ENCODE measurements around the gene ARHGEF2. TPM values are rescaled to one million over a fixed set of nuclear protein-coding genes. Genes with fewer than 3 reads are reported as not detected.

ARHGEF2 gene
- polyA plus RNA-seq, 1 of the 3 experiments (the other 2 are of a cell fraction), result 50.8 TPM

DNA sequence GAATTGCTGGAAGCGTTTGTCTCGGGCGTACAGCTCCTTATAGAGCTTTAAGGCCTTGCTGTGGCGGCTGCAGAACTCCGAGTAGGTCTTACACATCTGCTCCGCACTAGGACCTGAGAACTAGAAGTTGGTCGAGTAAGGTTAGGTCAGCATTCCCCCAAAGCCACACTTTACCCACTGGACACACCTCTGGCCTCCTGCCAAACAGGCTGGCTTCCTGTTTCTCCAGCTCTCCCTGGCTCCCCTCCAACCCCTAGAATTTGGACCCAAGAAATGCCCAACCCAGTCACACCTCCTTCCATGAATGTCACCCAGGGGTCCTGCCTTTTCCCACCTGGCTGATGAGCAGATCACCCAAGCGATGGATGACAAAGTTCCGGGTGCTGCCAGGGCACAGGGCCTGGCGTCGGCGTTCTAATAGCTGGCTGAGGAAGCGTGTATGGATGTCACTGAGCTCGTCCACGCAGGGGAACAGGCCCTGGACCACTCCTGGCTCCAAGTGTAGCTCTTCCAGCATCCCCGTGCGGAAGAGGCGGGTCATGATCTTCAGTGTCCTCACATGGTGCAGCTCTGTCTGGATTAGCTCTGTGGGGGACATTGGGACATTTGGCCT lies 15.6 kb downstream of the ARHGEF2 start:
- 88% methylated on average over 12 of the region's 18 CpGs for WGBS (ENCODE audit: low lambda C conversion rate)
- H3K9me2 ChIP-seq, result no peaks in the 10 kb centered on the region
- no peaks in the 10 kb centered on the region for H3K27me3 ChIP-seq (ENCODE audit: insufficient read depth)
- no peak overlapping the region; the same call in 1 of the 2 replicates for H3K9ac ChIP-seq
- H3K4me3 ChIP-seq (ENCODE audit: low read depth in 2 of 2, low read length in 1 of 2), result no peak overlapping the region
- no peak overlapping the region for H2AFZ ChIP-seq (ENCODE audit: low read depth)
- CTCF ChIA-PET, result interaction anchor here (1.4 kb wide), 1 partner anchor 24 kb away, joined by 7 read pairs; no protein-coding TSS in a partner anchor
- no peaks in the 10 kb centered on the region for H3K9me3 ChIP-seq
- peaks cover 3 to 19% of the 10 kb centered on the region in 2 experiments; a peak in 2 of 4 replicates for H3K4me1 ChIP-seq (ENCODE audit: control insufficient read depth in 1 of 2, insufficient read depth in 2 of 2, low read depth in 1 of 2, low read length in 1 of 2)
- H4K20me1 ChIP-seq (ENCODE audit: insufficient read depth), result peaks cover 16% of the 10 kb centered on the region
- peaks cover 53 to 62% of the 10 kb centered on the region in 2 experiments for H3K36me3 ChIP-seq (replicated peaks in 1 of 2; ENCODE audit: control insufficient read depth in 1 of 2, insufficient read depth in 2 of 2, low read length in 1 of 2)
- TF ChIP-seq YY1 (IDR thresholded peaks at IDR 0.05; ENCODE audit: low read depth) (no peak), NFIC (IDR thresholded peaks at IDR 0.05; ENCODE audit: borderline replicate concordance) (peak; percentile 86), ELF1 (IDR thresholded peaks at IDR 0.05) (no peak), RFX5 (IDR thresholded peaks at IDR 0.05; ENCODE audit: low read length) (no peak)
- TF ChIP-seq, protein P1, sequence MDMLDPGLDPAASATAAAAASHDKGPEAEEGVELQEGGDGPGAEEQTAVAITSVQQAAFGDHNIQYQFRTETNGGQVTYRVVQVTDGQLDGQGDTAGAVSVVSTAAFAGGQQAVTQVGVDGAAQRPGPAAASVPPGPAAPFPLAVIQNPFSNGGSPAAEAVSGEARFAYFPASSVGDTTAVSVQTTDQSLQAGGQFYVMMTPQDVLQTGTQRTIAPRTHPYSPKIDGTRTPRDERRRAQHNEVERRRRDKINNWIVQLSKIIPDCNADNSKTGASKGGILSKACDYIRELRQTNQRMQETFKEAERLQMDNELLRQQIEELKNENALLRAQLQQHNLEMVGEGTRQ (IDR thresholded peaks at IDR 0.05; ENCODE audit: borderline replicate concordance, low read depth, low read length), result no peak
- no peak for DNase-seq
- peaks cover 27% of the 10 kb centered on the region for H3F3A ChIP-seq (replicated peaks; ENCODE audit: insufficient read depth)
- peak overlapping the region in 1 of 2 experiments; percentile 79; a peak in 2 of 4 replicates for H3K27ac ChIP-seq (ENCODE audit: low read depth in 2 of 2, low read length in 1 of 2)
- peaks cover 45% of the 10 kb centered on the region for H3K79me2 ChIP-seq (ENCODE audit: insufficient read depth)
- POLR2A ChIA-PET, result no interaction called here
- peak overlapping the region; percentile 31; the same call in 1 of the 2 replicates for H3K4me2 ChIP-seq

DNA sequence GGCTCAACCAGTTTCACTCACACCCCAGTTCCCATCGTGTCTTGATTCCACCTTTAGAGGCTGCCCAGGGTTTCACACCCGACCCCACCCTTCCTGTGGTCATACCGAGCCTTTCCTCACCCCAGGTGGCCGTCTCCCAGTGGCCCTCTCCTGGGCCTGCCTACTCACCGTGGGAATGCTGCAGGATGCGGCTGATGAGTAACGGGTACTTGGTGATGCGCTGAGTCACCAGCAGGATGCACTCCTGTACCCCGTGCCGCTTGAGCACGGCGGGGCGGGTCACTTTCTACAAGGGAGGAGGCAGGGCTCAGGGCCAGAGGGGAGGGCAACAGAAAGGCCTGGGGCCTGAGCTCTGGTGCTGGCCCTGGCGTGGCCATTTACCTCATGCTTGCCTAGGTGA lies 16.4 kb downstream of the ARHGEF2 start:
- Histone ChIP-seq H3K9me2 (no peaks in the 10 kb centered on the region), H3K9me3 (no peaks in the 10 kb centered on the region), H3F3A (replicated peaks; ENCODE audit: insufficient read depth) (peaks cover 26% of the 10 kb centered on the region), H3K4me1 (ENCODE audit: control insufficient read depth in 1 of 2, insufficient read depth in 2 of 2, low read depth in 1 of 2, low read length in 1 of 2) (peaks cover 3 to 17% of the 10 kb centered on the region in 2 experiments; a peak in 2 of 4 replicates), H3K79me2 (ENCODE audit: insufficient read depth) (peaks cover 38% of the 10 kb centered on the region), H3K36me3 (replicated peaks in 1 of 2; ENCODE audit: control insufficient read depth in 1 of 2, insufficient read depth in 2 of 2, low read length in 1 of 2) (peaks cover 60 to 62% of the 10 kb centered on the region in 2 experiments), H2AFZ (ENCODE audit: low read depth) (no peak overlapping the region), H3K27ac (ENCODE audit: low read depth in 2 of 2, low read length in 1 of 2) (peak overlapping the region in 1 of 2 experiments; percentile 79; a peak in 2 of 4 replicates), H3K4me2 (peak overlapping the region; percentile 31; the same call in 1 of the 2 replicates), H3K4me3 (ENCODE audit: low read depth in 2 of 2, low read length in 1 of 2) (no peak overlapping the region), H4K20me1 (ENCODE audit: insufficient read depth) (peaks cover 15% of the 10 kb centered on the region; the same call in 1 of the 2 replicates), H3K9ac (peak overlapping the region; percentile 59), H3K27me3 (ENCODE audit: insufficient read depth) (no peaks in the 10 kb centered on the region)
- CTCF ChIA-PET, result interaction anchor here (1.4 kb wide), 1 partner anchor 24 kb away, joined by 7 read pairs; no protein-coding TSS in a partner anchor
- POLR2A ChIA-PET, result no interaction called here
- no peak for DNase-seq
- 3% methylated on average over 14 of the region's 14 CpGs for WGBS (ENCODE audit: low lambda C conversion rate)
- TF ChIP-seq, protein P2, sequence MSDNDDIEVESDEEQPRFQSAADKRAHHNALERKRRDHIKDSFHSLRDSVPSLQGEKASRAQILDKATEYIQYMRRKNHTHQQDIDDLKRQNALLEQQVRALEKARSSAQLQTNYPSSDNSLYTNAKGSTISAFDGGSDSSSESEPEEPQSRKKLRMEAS (IDR thresholded peaks at IDR 0.05; ENCODE audit: low read depth), result peak; percentile 73; the same call in 1 of the 2 replicates
- TF ChIP-seq GATA2 (CRISPR knock-in tag; IDR thresholded peaks at IDR 0.05), result no peak
- TF ChIP-seq CHD2 (IDR thresholded peaks at IDR 0.05; ENCODE audit: low read length, partially characterized antibody), result no peak
- peak; percentile 50 for TF ChIP-seq SMC3 (IDR thresholded peaks at IDR 0.05; ENCODE audit: low read depth, low read length)
- peak; percentile 68; the same call in 1 of the 2 replicates for TF ChIP-seq SIN3A (IDR thresholded peaks at IDR 0.05; ENCODE audit: borderline replicate concordance, low read depth, low read length)
- no peak for TF ChIP-seq EZH2phosphoT487 (IDR thresholded peaks at IDR 0.05; ENCODE audit: borderline replicate concordance, low read depth)
- no peak; the same call in 1 of the 2 replicates for TF ChIP-seq POLR2AphosphoS5 (IDR thresholded peaks at IDR 0.05; ENCODE audit: low read depth, low read length)
- peak; percentile 29; the same call in 1 of the 2 replicates for TF ChIP-seq RXRA (IDR thresholded peaks at IDR 0.05; ENCODE audit: borderline replicate concordance, low read depth)
- peak; percentile 66 for TF ChIP-seq JUND (IDR thresholded peaks at IDR 0.05)
- TF ChIP-seq, protein P3, sequence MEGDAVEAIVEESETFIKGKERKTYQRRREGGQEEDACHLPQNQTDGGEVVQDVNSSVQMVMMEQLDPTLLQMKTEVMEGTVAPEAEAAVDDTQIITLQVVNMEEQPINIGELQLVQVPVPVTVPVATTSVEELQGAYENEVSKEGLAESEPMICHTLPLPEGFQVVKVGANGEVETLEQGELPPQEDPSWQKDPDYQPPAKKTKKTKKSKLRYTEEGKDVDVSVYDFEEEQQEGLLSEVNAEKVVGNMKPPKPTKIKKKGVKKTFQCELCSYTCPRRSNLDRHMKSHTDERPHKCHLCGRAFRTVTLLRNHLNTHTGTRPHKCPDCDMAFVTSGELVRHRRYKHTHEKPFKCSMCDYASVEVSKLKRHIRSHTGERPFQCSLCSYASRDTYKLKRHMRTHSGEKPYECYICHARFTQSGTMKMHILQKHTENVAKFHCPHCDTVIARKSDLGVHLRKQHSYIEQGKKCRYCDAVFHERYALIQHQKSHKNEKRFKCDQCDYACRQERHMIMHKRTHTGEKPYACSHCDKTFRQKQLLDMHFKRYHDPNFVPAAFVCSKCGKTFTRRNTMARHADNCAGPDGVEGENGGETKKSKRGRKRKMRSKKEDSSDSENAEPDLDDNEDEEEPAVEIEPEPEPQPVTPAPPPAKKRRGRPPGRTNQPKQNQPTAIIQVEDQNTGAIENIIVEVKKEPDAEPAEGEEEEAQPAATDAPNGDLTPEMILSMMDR (IDR thresholded peaks at IDR 0.05), result peak; percentile 55
- TF ChIP-seq TCF12 (IDR thresholded peaks at IDR 0.05), result peak; percentile 63; the same call in 1 of the 2 replicates
- peak; percentile 36; the same call in 1 of the 2 replicates for TF ChIP-seq RAD21 (IDR thresholded peaks at IDR 0.05; ENCODE audit: low read length)
- peak; percentile 74; the same call in 1 of the 2 replicates for TF ChIP-seq NFIC (IDR thresholded peaks at IDR 0.05; ENCODE audit: borderline replicate concordance)
- TF ChIP-seq FOSL2 (IDR thresholded peaks at IDR 0.05; ENCODE audit: borderline replicate concordance, low read depth), result peak; percentile 90; the same call in 1 of the 2 replicates
- TF ChIP-seq, protein P4, sequence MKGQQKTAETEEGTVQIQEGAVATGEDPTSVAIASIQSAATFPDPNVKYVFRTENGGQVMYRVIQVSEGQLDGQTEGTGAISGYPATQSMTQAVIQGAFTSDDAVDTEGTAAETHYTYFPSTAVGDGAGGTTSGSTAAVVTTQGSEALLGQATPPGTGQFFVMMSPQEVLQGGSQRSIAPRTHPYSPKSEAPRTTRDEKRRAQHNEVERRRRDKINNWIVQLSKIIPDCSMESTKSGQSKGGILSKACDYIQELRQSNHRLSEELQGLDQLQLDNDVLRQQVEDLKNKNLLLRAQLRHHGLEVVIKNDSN (IDR thresholded peaks at IDR 0.05; ENCODE audit: borderline replicate concordance, low read depth), result peak; percentile 58; the same call in 1 of the 2 replicates

All from SK-N-SH (cell line).